Esophagus (tissue), 2 donors: Measurements from ENCODE around the gene OVOL3. TPM values are rescaled to one million over a fixed set of nuclear protein-coding genes. Genes with fewer than 3 reads are reported as not detected.

Source experiments
- H3K27ac ChIP-seq, 2 donors: one replicate each; pipeline ENCODE4 v1.5.1; 2013; ENCODE audit warnings: low read depth in 2 of 2, mild to moderate bottlenecking in 2 of 2, inconsistent platforms in 1 of 2, low read length in 1 of 2, moderate library complexity in 1 of 2
- H3K27me3 ChIP-seq, 2 donors: one replicate each; pipeline ENCODE4 v1.6.1; 2013; ENCODE audit warnings: low read length in 2 of 2, control low read depth in 1 of 2, mild to moderate bottlenecking in 1 of 2; ENCODE audit not compliant: insufficient read depth in 2 of 2, control insufficient read depth in 1 of 2
- H3K36me3 ChIP-seq, 2 donors: one replicate each; pipeline ENCODE4 v1.6.1; 2013; ENCODE audit warnings: low read length in 1 of 2; ENCODE audit not compliant: control insufficient read depth in 2 of 2, insufficient read depth in 2 of 2
- H3K4me1 ChIP-seq, 2 donors: one replicate each; pipeline ENCODE4 v1.6.1; 2013; ENCODE audit warnings: low read length in 1 of 2; ENCODE audit not compliant: control insufficient read depth in 2 of 2, insufficient read depth in 2 of 2
- H3K4me3 ChIP-seq, 2 donors: one replicate each; pipeline ENCODE4 v1.5.1; 2013; ENCODE audit warnings: low read length in 2 of 2, mild to moderate bottlenecking in 2 of 2, low read depth in 1 of 2, moderate library complexity in 1 of 2
- H3K9me3 ChIP-seq, 2 donors: one replicate each; pipeline ENCODE4 v1.6.1; 2013; ENCODE audit warnings: mild to moderate bottlenecking in 2 of 2, low read depth in 1 of 2, low read length in 1 of 2, moderate library complexity in 1 of 2; ENCODE audit not compliant: control insufficient read depth in 2 of 2, insufficient read depth in 1 of 2
- WGBS, 2 donors: extraction: QIAGEN DNeasy Blood & Tissue Kit; methylation state at CpG; one replicate each; pipeline ENCODE4 v1.1.7; 2013; 5-methylcytosine and 5-hydroxymethylcytosine counted together
- polyA plus RNA-seq, 2 donors: library from polyadenylated mRNA; stranded (reverse); fragments of 200-250 nt; gene quantifications; one replicate each; pipeline ENCODE4 v1.2.3, GENCODE V29; 2013
- donor health status: healthy with polysubstance abuse.
- donor health status: Bipolar disorder and iron deficiency.

The OVOL3 gene
- polyA plus RNA-seq, 2 donors: 0.16 TPM; not detected in 1

- no peaks in the 10 kb centered on the region for H3K36me3 ChIP-seq
- no peak overlapping the region for H3K4me3 ChIP-seq
- no peaks in the 10 kb centered on the region for H3K9me3 ChIP-seq
- H3K27me3 ChIP-seq: no peaks in the 10 kb centered on the region
- H3K4me1 ChIP-seq: no peaks in the 10 kb centered on the region
- 75 to 80% methylated on average over 7 of the region's 7 CpGs for WGBS, 2 donors
- peak overlapping the region in 1 of 2 donors; percentile 23 for H3K27ac ChIP-seq
These were observed 29.0 kb upstream of the OVOL3 start for GRCh38 chr19:36081894-36082293.

DNA sequence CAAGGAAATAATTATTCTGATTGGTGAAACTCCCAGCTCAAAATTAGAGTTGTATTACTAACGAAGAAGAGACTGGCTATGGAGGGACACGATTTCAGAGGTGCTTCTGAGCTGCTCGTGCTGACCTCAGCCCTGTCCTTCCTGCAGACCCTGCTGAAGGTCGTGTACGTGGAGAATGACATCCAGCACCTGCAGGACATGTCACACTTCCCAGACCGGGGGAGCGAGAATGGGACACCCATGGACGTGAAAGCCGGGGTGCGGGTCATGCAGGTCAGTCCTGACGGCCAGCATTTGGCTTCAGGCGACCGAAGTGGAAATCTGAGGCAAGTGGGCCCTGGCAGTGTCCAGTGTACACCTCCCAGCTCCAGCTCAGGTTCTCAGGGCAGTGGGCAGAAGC lies 28.0 kb upstream of the OVOL3 start:
- H3K4me1 ChIP-seq: no peaks in the 10 kb centered on the region
- H3K27me3 ChIP-seq: no peaks in the 10 kb centered on the region
- no peaks in the 10 kb centered on the region for H3K36me3 ChIP-seq
- no peak overlapping the region for H3K27ac ChIP-seq
- H3K9me3 ChIP-seq: no peaks in the 10 kb centered on the region
- WGBS, 2 donors: 96% methylated on average over 13 of the region's 13 CpGs
- H3K4me3 ChIP-seq: no peak overlapping the region

GRCh38 chr19:36084231-36085009 lies 26.5 kb upstream of the OVOL3 start:
- Histone ChIP-seq H3K9me3 (no peaks in the 10 kb centered on the region), H3K36me3 (no peaks in the 10 kb centered on the region), H3K4me1 (no peaks in the 10 kb centered on the region), H3K27ac (no peak overlapping the region), H3K4me3 (no peak overlapping the region), H3K27me3 (no peaks in the 10 kb centered on the region)
- 93 to 97% methylated on average over 12 of the region's 12 CpGs for WGBS, 2 donors

- no peaks in the 10 kb centered on the region for H3K4me1 ChIP-seq
- WGBS, 2 donors: 97% methylated on average over 9 of the region's 9 CpGs
- H3K27ac ChIP-seq: no peak overlapping the region
- H3K27me3 ChIP-seq: no peaks in the 10 kb centered on the region
- no peaks in the 10 kb centered on the region for H3K36me3 ChIP-seq
- no peak overlapping the region for H3K4me3 ChIP-seq
- H3K9me3 ChIP-seq: no peaks in the 10 kb centered on the region
These were observed 24.6 kb upstream of the OVOL3 start for GRCh38 chr19:36086326-36086725.

GRCh38 chr19:36089847-36090246 lies 21.1 kb upstream of the OVOL3 start:
- WGBS, 2 donors: 93 to 94% methylated on average over 5 of the region's 5 CpGs
- H3K27ac ChIP-seq: no peak overlapping the region
- H3K4me1 ChIP-seq: peaks cover 0 to 3% of the 10 kb centered on the region in 2 donors

DNA sequence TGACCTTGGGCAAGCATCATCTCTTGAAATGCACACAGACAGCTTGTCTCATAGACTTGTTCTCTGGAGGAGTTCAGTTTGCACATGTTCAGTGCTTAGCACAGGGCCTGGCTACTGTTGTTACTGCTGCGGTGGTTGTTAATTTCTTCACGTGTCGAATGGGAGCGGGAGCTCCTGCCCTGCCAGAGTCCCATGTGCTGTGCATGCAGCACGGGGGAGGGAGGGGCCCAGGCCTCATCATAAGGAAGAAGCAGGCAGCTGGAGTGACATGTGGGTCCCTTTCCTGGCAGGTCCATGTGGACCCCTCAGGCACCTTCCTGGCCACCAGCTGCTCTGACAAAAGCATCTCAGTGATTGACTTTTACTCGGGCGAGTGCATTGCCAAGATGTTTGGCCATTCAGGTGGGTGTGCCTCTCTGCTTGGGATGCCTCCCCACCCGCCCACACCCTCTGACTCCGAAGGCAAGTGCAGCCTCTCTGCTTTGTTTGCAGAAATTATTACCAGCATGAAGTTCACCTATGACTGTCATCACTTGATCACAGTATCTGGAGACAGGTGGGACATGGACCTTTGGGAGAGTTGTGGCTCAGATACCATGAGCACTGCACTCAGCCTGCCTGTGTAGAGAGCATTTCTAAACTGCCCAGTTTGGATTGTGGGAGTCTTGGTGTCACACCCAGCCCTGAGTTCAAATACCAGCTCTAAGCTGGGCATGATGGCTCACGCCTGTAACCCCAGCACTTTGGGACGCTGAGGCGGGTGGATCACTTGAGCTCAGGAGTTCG lies 19.8 kb upstream of the OVOL3 start:
- H3K9me3 ChIP-seq: no peaks in the 10 kb centered on the region
- peaks cover 0 to 3% of the 10 kb centered on the region in 2 donors for H3K4me1 ChIP-seq
- WGBS, 2 donors: 73 to 74% methylated on average over 13 of the region's 13 CpGs
- H3K36me3 ChIP-seq: no peaks in the 10 kb centered on the region
- no peak overlapping the region for H3K4me3 ChIP-seq
- no peaks in the 10 kb centered on the region for H3K27me3 ChIP-seq
- peak overlapping the region in 1 of 2 donors; percentile 38 for H3K27ac ChIP-seq

More at GRCh38 chr19:36089847-36090246, 21.1 kb upstream of the OVOL3 start:
- Histone ChIP-seq H3K36me3 (no peaks in the 10 kb centered on the region), H3K9me3 (no peaks in the 10 kb centered on the region), H3K4me3 (no peak overlapping the region), H3K27me3 (no peaks in the 10 kb centered on the region)

GRCh38 chr19:36092566-36092965 lies 18.4 kb upstream of the OVOL3 start:
- Histone ChIP-seq H3K27ac (no peak overlapping the region), H3K27me3 (no peaks in the 10 kb centered on the region), H3K9me3 (no peaks in the 10 kb centered on the region), H3K4me1 (peaks cover 0 to 3% of the 10 kb centered on the region in 2 donors), H3K36me3 (no peaks in the 10 kb centered on the region), H3K4me3 (no peak overlapping the region)
- WGBS, 2 donors: 97 to 99% methylated on average over 7 of the region's 7 CpGs

- Histone ChIP-seq H3K36me3 (no peaks in the 10 kb centered on the region), H3K9me3 (no peaks in the 10 kb centered on the region), H3K4me1 (peaks cover 0 to 3% of the 10 kb centered on the region in 2 donors), H3K27ac (peak overlapping the region in 1 of 2 donors; percentile 33), H3K27me3 (no peaks in the 10 kb centered on the region), H3K4me3 (no peak overlapping the region)
- 71 to 84% methylated on average over 5 of the region's 5 CpGs for WGBS, 2 donors
These were observed 17.7 kb upstream of the OVOL3 start for GRCh38 chr19:36093146-36093662.

DNA sequence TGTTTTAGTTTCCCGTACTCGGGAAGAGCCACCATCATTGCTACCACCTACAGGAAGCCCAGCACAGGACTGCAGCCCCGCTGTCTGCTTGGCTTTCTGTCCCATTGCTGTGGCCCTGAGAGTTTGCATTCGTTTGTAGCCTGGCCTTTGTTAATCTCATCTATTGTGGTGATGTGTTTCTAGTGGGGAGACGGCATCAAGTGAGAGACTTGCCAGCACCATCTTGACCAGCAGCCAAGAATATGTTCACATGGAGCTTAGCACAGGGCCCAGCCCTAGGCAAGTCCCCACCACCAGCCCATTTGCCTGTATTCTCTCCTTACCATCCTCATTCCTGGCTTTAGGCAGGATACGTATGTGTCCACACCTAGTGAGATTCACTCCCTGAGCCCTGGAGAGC lies 17.3 kb upstream of the OVOL3 start:
- peak overlapping the region in 1 of 2 donors; percentile 33 for H3K27ac ChIP-seq
- no peaks in the 10 kb centered on the region for H3K27me3 ChIP-seq
- peaks cover 0 to 3% of the 10 kb centered on the region in 2 donors for H3K4me1 ChIP-seq
- 56 to 75% methylated on average over 6 of the region's 6 CpGs for WGBS, 2 donors
- H3K4me3 ChIP-seq: no peak overlapping the region
- H3K9me3 ChIP-seq: no peaks in the 10 kb centered on the region
- no peaks in the 10 kb centered on the region for H3K36me3 ChIP-seq
